GM10248 (cell line): ENCODE results near the gene SERINC5.
"Not testable (repeated sequence)": the region's sequence is repeated elsewhere in the genome, so short reads cannot be mapped to it uniquely, and the experiment has no call there.

ENCODE experiments used
- CTCF ChIA-PET: fragments of 300-600 bp; sonication (Branson Sonifier 250); formaldehyde crosslinking; extraction: SDS; loops from one replicate; lab custom pipeline; 2021; ENCODE audit warnings: antibody characterized with exemption; lab: Yijun Ruan, JAX
- POLR2A ChIA-PET: fragments of 350-650 bp; sonication (Branson Sonifier 250); formaldehyde crosslinking; extraction: SDS; loops from one replicate; lab custom pipeline; 2020; ENCODE audit warnings: antibody characterized with exemption; lab: Yijun Ruan, JAX
- DNase-seq: peaks from one replicate; pipeline ENCODE4 v3.0.0; 2012; ENCODE audit errors: extremely low spot score
- TF ChIP-seq, protein P1 (sequence below): IDR thresholded peaks from 2 replicates; pipeline ENCODE4 v1.5.1; 2012; ENCODE audit warnings: mild to moderate bottlenecking, low read depth; ENCODE audit errors: extremely low read depth, missing control alignments, control extremely low read depth

SERINC5 gene

DNA sequence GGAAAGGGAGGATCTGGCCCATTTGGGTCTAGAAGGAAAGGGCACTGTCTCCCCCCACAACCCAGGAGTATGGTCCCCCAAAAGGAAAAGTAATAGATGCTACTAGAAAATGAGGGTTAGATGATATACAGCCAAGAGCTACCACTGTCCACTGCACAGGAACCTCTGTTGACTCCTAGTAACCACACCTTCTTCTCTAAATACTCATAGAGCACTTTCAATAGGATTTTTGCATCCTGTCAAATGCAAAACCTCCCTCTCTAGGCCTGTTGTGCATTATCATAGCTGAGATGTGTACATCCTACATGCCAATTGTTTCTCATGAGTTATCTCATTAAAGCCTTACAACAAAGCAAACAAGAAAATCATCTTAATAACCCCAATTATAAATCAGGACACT is 153.9 kb downstream of the SERINC5 start:
- POLR2A ChIA-PET = no interaction called here
- TF ChIP-seq, protein P1, sequence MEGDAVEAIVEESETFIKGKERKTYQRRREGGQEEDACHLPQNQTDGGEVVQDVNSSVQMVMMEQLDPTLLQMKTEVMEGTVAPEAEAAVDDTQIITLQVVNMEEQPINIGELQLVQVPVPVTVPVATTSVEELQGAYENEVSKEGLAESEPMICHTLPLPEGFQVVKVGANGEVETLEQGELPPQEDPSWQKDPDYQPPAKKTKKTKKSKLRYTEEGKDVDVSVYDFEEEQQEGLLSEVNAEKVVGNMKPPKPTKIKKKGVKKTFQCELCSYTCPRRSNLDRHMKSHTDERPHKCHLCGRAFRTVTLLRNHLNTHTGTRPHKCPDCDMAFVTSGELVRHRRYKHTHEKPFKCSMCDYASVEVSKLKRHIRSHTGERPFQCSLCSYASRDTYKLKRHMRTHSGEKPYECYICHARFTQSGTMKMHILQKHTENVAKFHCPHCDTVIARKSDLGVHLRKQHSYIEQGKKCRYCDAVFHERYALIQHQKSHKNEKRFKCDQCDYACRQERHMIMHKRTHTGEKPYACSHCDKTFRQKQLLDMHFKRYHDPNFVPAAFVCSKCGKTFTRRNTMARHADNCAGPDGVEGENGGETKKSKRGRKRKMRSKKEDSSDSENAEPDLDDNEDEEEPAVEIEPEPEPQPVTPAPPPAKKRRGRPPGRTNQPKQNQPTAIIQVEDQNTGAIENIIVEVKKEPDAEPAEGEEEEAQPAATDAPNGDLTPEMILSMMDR = no peak
- CTCF ChIA-PET = interaction anchor here (1.3 to 5.4 kb wide), 4 partner anchors 8 to 18 kb away, joined by 4 to 25 read pairs (median 10); no protein-coding TSS in a partner anchor
- no peak for DNase-seq

GRCh38 chr5:80097451-80097850 is 158.4 kb downstream of the SERINC5 start:
- ChIA-PET CTCF (interaction anchor here (3.3 to 10.9 kb wide), 2 partner anchors 13 to 210 kb away, joined by 19 to 84 read pairs; no protein-coding TSS in a partner anchor), POLR2A (no interaction called here)
- TF ChIP-seq, protein P1 = no peak
- DNase-seq = no peak

GRCh38 chr5:80094236-80094738 is 161.6 kb downstream of the SERINC5 start:
- DNase-seq = no peak
- TF ChIP-seq, protein P1 = no peak
- ChIA-PET POLR2A (no interaction called here), CTCF (interaction anchor here (2.2 to 10.9 kb wide), 3 partner anchors 10 to 214 kb away, joined by 7 to 84 read pairs (median 8); no protein-coding TSS in a partner anchor)

GRCh38 chr5:80093796-80094195 is 162.1 kb downstream of the SERINC5 start:
- DNase-seq = no peak
- ChIA-PET CTCF (interaction anchor here (2.2 to 10.9 kb wide), 4 partner anchors 10 to 214 kb away, joined by 7 to 84 read pairs (median 16); no protein-coding TSS in a partner anchor), POLR2A (no interaction called here)
- TF ChIP-seq, protein P1 = no peak

DNA sequence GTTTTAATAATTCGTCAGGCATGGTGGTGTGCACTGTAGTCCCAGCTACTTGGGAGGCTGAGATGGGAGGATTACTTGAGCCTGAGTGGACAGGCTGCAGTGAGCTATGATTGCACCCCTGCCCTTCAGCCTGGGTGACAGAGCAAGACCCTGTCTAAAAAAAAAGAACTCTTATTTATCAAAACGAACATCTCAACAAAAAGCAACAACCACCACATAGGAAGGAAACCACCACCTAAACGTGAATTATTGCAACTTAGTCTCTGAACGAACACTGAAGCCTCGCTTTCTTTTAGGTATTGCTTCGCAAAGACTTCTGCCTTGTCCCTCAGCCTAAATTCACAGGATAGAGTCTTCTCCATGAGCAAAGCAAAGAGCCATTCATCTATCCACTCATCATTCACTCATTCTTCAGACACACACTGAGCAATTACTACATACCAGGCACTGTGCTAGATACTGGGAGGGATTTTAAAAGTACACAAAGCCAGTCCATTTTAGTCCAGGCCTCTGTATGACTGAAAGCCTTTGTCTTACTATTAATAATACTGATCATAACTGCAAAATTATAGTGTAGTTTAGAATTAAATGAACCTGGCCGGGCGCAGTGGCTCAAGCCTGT is 163.3 kb downstream of the SERINC5 start:
- CTCF ChIA-PET = interaction anchor here (0.7 to 10.9 kb wide), 31 partner anchors 8 to 1101 kb away, joined by 3 to 124 read pairs (median 5); no protein-coding TSS in a partner anchor
- POLR2A ChIA-PET = no interaction called here
- TF ChIP-seq, protein P1 = no peak
- no peak for DNase-seq

- TF ChIP-seq, protein P1 = peak; percentile 46
- peak; percentile 72 for DNase-seq
- POLR2A ChIA-PET = not testable (repeated sequence)
- CTCF ChIA-PET = interaction anchor here (0.7 to 10.9 kb wide), 39 partner anchors 8 to 1102 kb away, joined by 3 to 124 read pairs (median 4); partner anchors contain the start of genes SERINC5 and ZFYVE16
These were observed 164.1 kb downstream of the SERINC5 start for GRCh38 chr5:80091792-80092192.
